H1 (cell line): ENCODE data around the gene GMFB.

Experiments
- CHD2 ChIP-seq: IDR thresholded peaks from 2 replicates; pipeline ENCODE4 v1.6.1; 2012; ENCODE audit warnings: low read length, improper control_type of control experiment
- EP300 ChIP-seq, 2 experiments: IDR thresholded peaks; 1 replicate in 1 of 2; 2 replicates in 1 of 2; pipeline ENCODE4 v1.6.1; 2011 to 2012; ENCODE audit warnings: low read depth in 2 of 2, low read length in 2 of 2, mild to moderate bottlenecking in 2 of 2, borderline replicate concordance in 1 of 2, inconsistent platforms in 1 of 2, moderate library complexity in 1 of 2
- EZH2 ChIP-seq: fragments of 200-600 bp; sonication (generic); IDR thresholded peaks from 2 replicates; pipeline ENCODE4 v1.7.1; 2012; ENCODE audit warnings: low read depth, mild to moderate bottlenecking, moderate library complexity, low read length, inconsistent platforms; ENCODE audit not compliant: severe bottlenecking
- JUN ChIP-seq: IDR thresholded peaks from 2 replicates; pipeline ENCODE4 v1.6.1; 2011; ENCODE audit warnings: low read depth, mild to moderate bottlenecking, improper control_type of control experiment, low read length
- JUND ChIP-seq: IDR thresholded peaks from 2 replicates; pipeline ENCODE4 v1.6.1; 2011; ENCODE audit warnings: mild to moderate bottlenecking, improper control_type of control experiment, low read length
- KDM4A ChIP-seq: IDR thresholded peaks from one replicate; pipeline ENCODE4 v1.7.1; 2012; ENCODE audit warnings: low read depth, mild to moderate bottlenecking, moderate library complexity, low read length, inconsistent platforms; ENCODE audit not compliant: severe bottlenecking
- POLR2A ChIP-seq, 2 experiments: IDR thresholded peaks; 1 replicate in 1 of 2; 2 replicates in 1 of 2; pipeline ENCODE4 v1.6.1; 2011; ENCODE audit warnings: low read depth in 2 of 2, low read length in 2 of 2, mild to moderate bottlenecking in 2 of 2; ENCODE audit errors: control extremely low read depth in 1 of 2
- RAD21 ChIP-seq, 2 experiments: IDR thresholded peaks in 1 of 2; conservative IDR thresholded peaks in 1 of 2; 2 replicates each; pipeline ENCODE4 v1.6.1; 2011; ENCODE audit warnings: low read depth in 2 of 2, low read length in 2 of 2, improper control_type of control experiment in 1 of 2, inconsistent platforms in 1 of 2, mild to moderate bottlenecking in 1 of 2, moderate library complexity in 1 of 2
- TCF12 ChIP-seq: IDR thresholded peaks from 2 replicates; pipeline ENCODE4 v1.6.1; 2011; ENCODE audit warnings: low read depth, mild to moderate bottlenecking, low read length
- TF ChIP-seq, protein P1 (sequence below): IDR thresholded peaks from 2 replicates; pipeline ENCODE4 v1.6.1; 2012; ENCODE audit warnings: inconsistent platforms
- TF ChIP-seq, protein P2 (sequence below), 3 experiments: IDR thresholded peaks; 1 replicate in 2 of 3; 2 replicates in 1 of 3; pipeline versions ENCODE4 v1.5.1 to v1.6.1; 2011; ENCODE audit warnings: low read length in 3 of 3, mild to moderate bottlenecking in 3 of 3, inconsistent platforms in 2 of 3, low read depth in 1 of 3, moderate library complexity in 1 of 3; ENCODE audit not compliant: insufficient read depth in 1 of 3; ENCODE audit errors: control extremely low read depth in 1 of 3

DNA sequence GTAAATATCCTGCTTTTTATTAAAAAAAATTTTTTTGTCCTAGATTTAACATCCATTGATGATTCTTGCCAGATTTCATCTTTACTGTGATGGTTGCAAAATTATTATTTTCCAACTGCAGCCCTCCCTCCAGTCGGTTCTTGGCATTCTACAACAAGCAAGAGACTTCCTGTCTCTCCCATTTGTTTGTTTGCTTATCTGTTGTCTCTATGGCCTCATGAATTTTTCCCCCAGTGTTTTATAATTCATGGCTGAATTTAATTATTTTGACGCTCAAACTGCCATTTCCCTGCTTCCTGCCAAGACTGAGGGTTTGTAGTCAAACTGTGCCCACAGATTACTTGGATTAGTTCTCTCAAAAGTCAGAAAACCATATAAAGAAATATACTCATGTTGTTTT is 46.9 kb upstream of the GMFB start:
- TF ChIP-seq RAD21 (IDR thresholded peaks at IDR 0.05 in 1 of 2, conservative IDR thresholded peaks at IDR 0.05 in 1 of 2; ENCODE audit: low read depth in 2 of 2, low read length in 2 of 2) (no peak), KDM4A (no peak), EZH2 (no peak), EP300 (IDR thresholded peaks at IDR 0.05; ENCODE audit: borderline replicate concordance in 1 of 2, low read depth in 2 of 2, low read length in 2 of 2) (no peak), POLR2A (IDR thresholded peaks at IDR 0.05; ENCODE audit: control extremely low read depth in 1 of 2, low read depth in 2 of 2, low read length in 2 of 2) (no peak), JUN (no peak), CHD2 (no peak), JUND (no peak), TCF12 (no peak)
- TF ChIP-seq, protein P1, sequence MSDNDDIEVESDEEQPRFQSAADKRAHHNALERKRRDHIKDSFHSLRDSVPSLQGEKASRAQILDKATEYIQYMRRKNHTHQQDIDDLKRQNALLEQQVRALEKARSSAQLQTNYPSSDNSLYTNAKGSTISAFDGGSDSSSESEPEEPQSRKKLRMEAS: no peak
- TF ChIP-seq, protein P2, sequence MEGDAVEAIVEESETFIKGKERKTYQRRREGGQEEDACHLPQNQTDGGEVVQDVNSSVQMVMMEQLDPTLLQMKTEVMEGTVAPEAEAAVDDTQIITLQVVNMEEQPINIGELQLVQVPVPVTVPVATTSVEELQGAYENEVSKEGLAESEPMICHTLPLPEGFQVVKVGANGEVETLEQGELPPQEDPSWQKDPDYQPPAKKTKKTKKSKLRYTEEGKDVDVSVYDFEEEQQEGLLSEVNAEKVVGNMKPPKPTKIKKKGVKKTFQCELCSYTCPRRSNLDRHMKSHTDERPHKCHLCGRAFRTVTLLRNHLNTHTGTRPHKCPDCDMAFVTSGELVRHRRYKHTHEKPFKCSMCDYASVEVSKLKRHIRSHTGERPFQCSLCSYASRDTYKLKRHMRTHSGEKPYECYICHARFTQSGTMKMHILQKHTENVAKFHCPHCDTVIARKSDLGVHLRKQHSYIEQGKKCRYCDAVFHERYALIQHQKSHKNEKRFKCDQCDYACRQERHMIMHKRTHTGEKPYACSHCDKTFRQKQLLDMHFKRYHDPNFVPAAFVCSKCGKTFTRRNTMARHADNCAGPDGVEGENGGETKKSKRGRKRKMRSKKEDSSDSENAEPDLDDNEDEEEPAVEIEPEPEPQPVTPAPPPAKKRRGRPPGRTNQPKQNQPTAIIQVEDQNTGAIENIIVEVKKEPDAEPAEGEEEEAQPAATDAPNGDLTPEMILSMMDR (IDR thresholded peaks at IDR 0.05; ENCODE audit: control extremely low read depth in 1 of 3, insufficient read depth in 1 of 3, low read depth in 1 of 3, low read length in 3 of 3): no peak
